GM23248 (cell line): ENCODE results near the gene EXOC2. TPM values are rescaled to one million over a fixed set of nuclear protein-coding genes. Genes with fewer than 3 reads are reported as not detected.

Source experiments
- DNase-seq: peaks from one replicate; pipeline ENCODE4 v3.0.0-alpha.2; 2015
- H2AFZ ChIP-seq: fragments of 200-600 bp; sonication (generic); 2 replicates; pipeline ENCODE4 v1.6.1; 2016; ENCODE audit warnings: antibody characterized with exemption
- H3F3A ChIP-seq: fragments of 200-600 bp; sonication (generic); 2 replicates; pipeline ENCODE4 v1.6.1; 2016; ENCODE audit warnings: mild to moderate bottlenecking, antibody characterized with exemption, mixed run types; ENCODE audit not compliant: insufficient read depth
- H3K27ac ChIP-seq: fragments of 200-600 bp; sonication (generic); 2 replicates; pipeline ENCODE4 v1.5.1; 2016; ENCODE audit warnings: mild to moderate bottlenecking
- H3K27me3 ChIP-seq: fragments of 200-600 bp; sonication (generic); replicated peaks from 2 replicates; pipeline ENCODE4 v1.6.1; 2016; ENCODE audit warnings: mild to moderate bottlenecking; ENCODE audit not compliant: insufficient read depth
- H3K36me3 ChIP-seq: fragments of 200-600 bp; sonication (generic); 2 replicates; pipeline ENCODE4 v1.6.1; 2016; ENCODE audit warnings: low read depth, mild to moderate bottlenecking
- H3K4me1 ChIP-seq: fragments of 200-600 bp; sonication (generic); 2 replicates; pipeline ENCODE4 v1.6.1; 2016; ENCODE audit warnings: mild to moderate bottlenecking; ENCODE audit not compliant: insufficient read depth
- H3K4me2 ChIP-seq: fragments of 200-600 bp; sonication (generic); one replicate; pipeline ENCODE4 v1.6.1; 2016; ENCODE audit warnings: mild to moderate bottlenecking; ENCODE audit not compliant: unreplicated experiment
- H3K4me3 ChIP-seq: fragments of 200-600 bp; sonication (generic); 2 replicates; pipeline ENCODE4 v1.5.1; 2016; ENCODE audit warnings: mild to moderate bottlenecking
- H3K79me2 ChIP-seq: fragments of 200-600 bp; sonication (generic); 2 replicates; pipeline ENCODE4 v1.6.1; 2016; ENCODE audit warnings: mild to moderate bottlenecking; ENCODE audit not compliant: insufficient read depth
- H3K9ac ChIP-seq: fragments of 200-600 bp; sonication (generic); 2 replicates; pipeline ENCODE4 v1.6.1; 2016; ENCODE audit warnings: mild to moderate bottlenecking
- H3K9me2 ChIP-seq: fragments of 200-600 bp; sonication (generic); 2 replicates; pipeline ENCODE4 v1.6.1; 2016; ENCODE audit warnings: mixed run types, mild to moderate bottlenecking, moderate library complexity; ENCODE audit not compliant: insufficient read depth
- H3K9me3 ChIP-seq: fragments of 200-600 bp; sonication (generic); one replicate; pipeline ENCODE4 v1.6.1; 2017; ENCODE audit warnings: low read depth
- H4K20me1 ChIP-seq: fragments of 200-600 bp; sonication (generic); 2 replicates; pipeline ENCODE4 v1.6.0; 2016; ENCODE audit not compliant: insufficient read depth
- EZH2 ChIP-seq: fragments of 200-600 bp; sonication (generic); IDR thresholded peaks from 2 replicates; pipeline ENCODE4 v1.6.1; 2018; ENCODE audit warnings: antibody characterized with exemption, mild to moderate bottlenecking; ENCODE audit not compliant: insufficient read depth, poor library complexity, severe bottlenecking
- EZH2phosphoT487 ChIP-seq: fragments of 200-600 bp; sonication (generic); IDR thresholded peaks from 2 replicates; pipeline ENCODE4 v1.6.1; 2018; ENCODE audit warnings: antibody characterized with exemption, moderate library complexity, mild to moderate bottlenecking, low read depth; ENCODE audit not compliant: insufficient read depth
- WGBS, 2 experiments: methylation state at CpG; one replicate each; pipeline ENCODE4 v1.1.6; 2015 to 2017; ENCODE audit warnings: low lambda C conversion rate in 2 of 2, low coverage in 1 of 2; ENCODE audit errors: missing lambda C conversion rate in 2 of 2; 5-methylcytosine and 5-hydroxymethylcytosine counted together
- in situ Hi-C: fragments of 300-500 bp; cut with MboI; formaldehyde crosslinking; loops from 2 replicates; pipeline ENCODE4 v1.15.0; 2020
- polyA plus RNA-seq: library from polyadenylated mRNA; unstranded; fragments of >200 nt; fragmentation: Nextera tagmentation; extraction: Ambion mirVana; gene quantifications from 2 replicates; pipeline ENCODE4 v1.2.1, GENCODE V29; 2016
- total RNA-seq: library from RNA; depleted of rRNA; stranded (reverse); fragments of >200 nt; shearing (Covaris generic); gene quantifications from 2 replicates; pipeline ENCODE4 v1.2.3, GENCODE V29; 2014

The EXOC2 gene
- total and polyA plus RNA-seq, 2 experiments from 2014 or later: 17.5 to 32.9 TPM

DNA sequence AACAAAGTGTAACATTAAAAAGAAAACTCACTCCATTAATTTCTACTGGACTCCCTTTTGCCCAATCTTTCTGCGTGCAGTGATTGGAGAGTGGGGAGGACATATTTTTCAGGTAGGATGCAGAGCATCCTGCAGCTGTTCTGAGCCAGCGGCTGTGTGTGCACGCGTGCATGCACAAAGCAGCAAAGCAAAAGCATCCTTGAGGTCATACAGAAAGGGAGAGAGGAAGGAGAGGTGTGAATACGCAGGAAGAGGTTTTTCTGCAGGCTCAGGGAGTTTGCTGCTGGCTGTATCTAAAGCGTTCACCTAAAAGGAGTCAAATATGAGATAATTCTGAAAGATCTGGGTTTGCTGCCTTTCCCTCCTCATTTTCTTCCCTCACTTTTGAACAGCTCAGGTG is 144.4 kb downstream of the EXOC2 start:
- 96 to 98% methylated on average over 6 of the region's 6 CpGs for WGBS, 2 experiments
- H3K79me2 ChIP-seq: no peaks in the 10 kb centered on the region
- H3K9me3 ChIP-seq: no peaks in the 10 kb centered on the region
- H3K27me3 ChIP-seq: no peaks in the 10 kb centered on the region
- H4K20me1 ChIP-seq: no peaks in the 10 kb centered on the region
- peaks cover 9% of the 10 kb centered on the region; the same call in 1 of the 2 replicates for H3K36me3 ChIP-seq
- H3K4me3 ChIP-seq: no peak overlapping the region
- H3K9ac ChIP-seq: no peak overlapping the region
- H3K9me2 ChIP-seq: no peaks in the 10 kb centered on the region
- H3K4me1 ChIP-seq: no peaks in the 10 kb centered on the region
- no peaks in the 10 kb centered on the region for H3F3A ChIP-seq
- H3K27ac ChIP-seq: no peak overlapping the region
- H3K4me2 ChIP-seq: no peak overlapping the region
- in situ Hi-C loops: no loop called here
- no peak for DNase-seq
- H2AFZ ChIP-seq: no peak overlapping the region
- TF ChIP-seq EZH2phosphoT487: no peak
- TF ChIP-seq EZH2: no peak

DNA sequence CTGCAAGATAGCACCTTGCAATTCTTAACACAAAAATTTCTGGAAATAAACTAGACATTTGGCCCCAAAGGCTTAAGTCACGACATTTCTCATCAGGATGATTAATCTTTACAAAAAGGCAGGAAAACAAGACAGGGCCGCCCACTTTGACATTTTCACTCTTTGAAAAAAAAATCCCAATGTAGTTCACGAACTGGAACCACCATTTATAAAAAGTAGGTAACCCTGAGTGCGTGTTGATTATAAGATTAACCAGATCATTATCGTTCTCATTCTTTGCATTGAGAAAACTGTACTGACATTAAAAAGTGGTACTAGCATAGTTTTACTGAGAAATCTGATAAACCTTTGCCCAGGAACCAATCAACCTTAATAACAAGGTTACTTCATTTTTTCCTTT is 144.8 kb downstream of the EXOC2 start:
- Histone ChIP-seq H3K36me3 (peaks cover 11% of the 10 kb centered on the region; the same call in 1 of the 2 replicates), H3K79me2 (no peaks in the 10 kb centered on the region), H3K9me3 (no peaks in the 10 kb centered on the region), H4K20me1 (no peaks in the 10 kb centered on the region), H3K4me2 (no peak overlapping the region), H2AFZ (no peak overlapping the region), H3K4me3 (no peak overlapping the region), H3K9me2 (no peaks in the 10 kb centered on the region), H3K9ac (no peak overlapping the region), H3K27me3 (no peaks in the 10 kb centered on the region), H3K4me1 (no peaks in the 10 kb centered on the region), H3K27ac (no peak overlapping the region), H3F3A (no peaks in the 10 kb centered on the region)
- 97 to 100% methylated on average over 5 of the region's 5 CpGs for WGBS, 2 experiments
- in situ Hi-C loops: no loop called here
- TF ChIP-seq EZH2: no peak
- no peak for TF ChIP-seq EZH2phosphoT487
- DNase-seq: no peak

DNA sequence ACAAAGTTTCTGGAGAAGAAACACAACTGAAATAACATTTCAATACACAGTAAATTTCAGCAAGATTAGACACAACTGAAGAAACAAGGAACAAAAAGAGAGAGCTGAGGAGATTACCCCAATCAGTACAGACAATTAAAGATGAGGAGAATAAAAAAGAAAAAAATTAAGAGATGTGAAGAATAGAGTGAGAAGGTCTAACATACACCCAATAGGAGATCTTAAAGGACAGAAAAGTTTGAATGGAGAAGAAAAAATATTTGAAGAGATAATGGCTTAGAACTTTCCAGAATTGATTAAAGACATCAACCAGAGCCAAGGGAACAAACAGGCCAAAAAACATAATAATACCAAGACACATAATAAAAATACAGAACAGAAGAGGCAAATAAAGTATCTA is 152.4 kb downstream of the EXOC2 start:
- Histone ChIP-seq H4K20me1 (no peaks in the 10 kb centered on the region), H3K9me2 (no peaks in the 10 kb centered on the region), H3K4me2 (no peak overlapping the region), H3K4me3 (no peak overlapping the region), H3K9me3 (no peaks in the 10 kb centered on the region), H3K4me1 (no peaks in the 10 kb centered on the region), H3K9ac (no peak overlapping the region), H3K27ac (no peak overlapping the region), H2AFZ (no peak overlapping the region), H3K27me3 (no peaks in the 10 kb centered on the region), H3K79me2 (no peaks in the 10 kb centered on the region), H3K36me3 (peaks cover 15% of the 10 kb centered on the region), H3F3A (no peaks in the 10 kb centered on the region)
- no peak for TF ChIP-seq EZH2
- TF ChIP-seq EZH2phosphoT487: no peak
- in situ Hi-C loops: no loop called here
- DNase-seq: no peak

DNA sequence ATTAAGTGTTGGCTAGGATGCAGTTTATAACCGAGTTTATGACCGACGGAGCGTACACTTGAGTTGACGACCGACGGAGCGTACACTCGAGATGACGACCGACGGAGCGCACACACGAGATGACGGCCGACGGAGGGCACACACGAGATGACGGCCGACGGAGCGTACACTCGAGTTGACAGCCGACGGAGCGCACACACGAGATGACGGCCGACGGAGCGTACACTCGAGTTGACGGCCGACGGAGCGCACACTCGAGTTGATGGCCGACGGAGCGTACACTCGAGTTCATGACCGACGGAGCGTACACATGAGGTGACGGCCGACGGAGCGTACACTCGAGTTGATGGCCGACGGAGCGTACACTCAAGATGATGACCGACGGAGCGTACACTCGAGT is 155.8 kb downstream of the EXOC2 start:
- in situ Hi-C loops: no loop called here

DNA sequence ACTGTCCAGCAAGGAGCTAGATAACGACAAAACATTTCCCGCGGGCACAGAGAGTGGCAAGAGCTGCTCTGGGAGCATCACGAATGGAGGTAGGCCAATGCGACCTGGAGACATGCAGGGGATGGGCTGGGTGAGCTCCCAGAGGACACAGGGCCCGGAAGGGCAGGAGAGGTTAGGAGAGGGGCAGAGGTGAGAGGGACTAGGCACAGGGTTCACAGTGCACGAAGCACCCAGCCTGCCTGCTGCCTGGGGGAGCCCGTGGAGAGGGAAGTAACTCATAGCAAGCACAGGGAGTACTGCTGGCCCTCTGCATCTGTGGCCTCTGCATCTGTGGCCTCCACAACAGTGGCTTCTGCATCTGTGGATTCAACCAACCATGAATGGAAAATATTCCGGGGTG is 162.5 kb downstream of the EXOC2 start:
- H3K79me2 ChIP-seq: no peaks in the 10 kb centered on the region
- H4K20me1 ChIP-seq: no peaks in the 10 kb centered on the region
- no peak for DNase-seq
- H3F3A ChIP-seq: no peaks in the 10 kb centered on the region
- H3K4me1 ChIP-seq: no peaks in the 10 kb centered on the region
- no peaks in the 10 kb centered on the region for H3K9me2 ChIP-seq
- H3K4me3 ChIP-seq: no peak overlapping the region
- no peak overlapping the region for H3K27ac ChIP-seq
- H3K36me3 ChIP-seq: no peaks in the 10 kb centered on the region
- 90 to 91% methylated on average over 9 of the region's 9 CpGs for WGBS, 2 experiments
- no peak overlapping the region for H3K9ac ChIP-seq
- no peaks in the 10 kb centered on the region for H3K27me3 ChIP-seq
- in situ Hi-C loops: no loop called here
- H3K4me2 ChIP-seq: no peak overlapping the region
- no peaks in the 10 kb centered on the region for H3K9me3 ChIP-seq
- TF ChIP-seq EZH2phosphoT487 (no peak), EZH2 (no peak)
- no peak overlapping the region for H2AFZ ChIP-seq

More for the DNA sequence above, 155.8 kb downstream of the EXOC2 start:
- no peaks in the 10 kb centered on the region for H3K9me2 ChIP-seq
- H3K36me3 ChIP-seq: peaks cover 11% of the 10 kb centered on the region; the same call in 1 of the 2 replicates
- H3K27ac ChIP-seq: no peak overlapping the region
- no peak overlapping the region for H3K4me2 ChIP-seq
- no peaks in the 10 kb centered on the region for H4K20me1 ChIP-seq
- H3K9me3 ChIP-seq: no peaks in the 10 kb centered on the region
- no peak overlapping the region for H2AFZ ChIP-seq
- H3K79me2 ChIP-seq: no peaks in the 10 kb centered on the region
- 97 to 98% methylated on average over 33 to 56 of the region's 56 CpGs for WGBS, 2 experiments
- no peak overlapping the region for H3K4me3 ChIP-seq
- DNase-seq: no peak
- no peak overlapping the region for H3K9ac ChIP-seq
- H3K27me3 ChIP-seq: no peaks in the 10 kb centered on the region
- no peaks in the 10 kb centered on the region for H3K4me1 ChIP-seq
- TF ChIP-seq EZH2phosphoT487 (no peak), EZH2 (no peak)
- no peaks in the 10 kb centered on the region for H3F3A ChIP-seq
